Measurements from ENCODE around the gene DOCK3. TPM values are rescaled to one million over a fixed set of nuclear protein-coding genes. Genes with fewer than 3 reads are reported as not detected.
"Not testable (repeated sequence)": the region's sequence is repeated elsewhere in the genome, so short reads cannot be mapped to it uniquely, and the experiment has no call there.

The DOCK3 gene
- total RNA-seq, 2 donors from 2014 or later, result 7.7 to 8.5 TPM

DNA sequence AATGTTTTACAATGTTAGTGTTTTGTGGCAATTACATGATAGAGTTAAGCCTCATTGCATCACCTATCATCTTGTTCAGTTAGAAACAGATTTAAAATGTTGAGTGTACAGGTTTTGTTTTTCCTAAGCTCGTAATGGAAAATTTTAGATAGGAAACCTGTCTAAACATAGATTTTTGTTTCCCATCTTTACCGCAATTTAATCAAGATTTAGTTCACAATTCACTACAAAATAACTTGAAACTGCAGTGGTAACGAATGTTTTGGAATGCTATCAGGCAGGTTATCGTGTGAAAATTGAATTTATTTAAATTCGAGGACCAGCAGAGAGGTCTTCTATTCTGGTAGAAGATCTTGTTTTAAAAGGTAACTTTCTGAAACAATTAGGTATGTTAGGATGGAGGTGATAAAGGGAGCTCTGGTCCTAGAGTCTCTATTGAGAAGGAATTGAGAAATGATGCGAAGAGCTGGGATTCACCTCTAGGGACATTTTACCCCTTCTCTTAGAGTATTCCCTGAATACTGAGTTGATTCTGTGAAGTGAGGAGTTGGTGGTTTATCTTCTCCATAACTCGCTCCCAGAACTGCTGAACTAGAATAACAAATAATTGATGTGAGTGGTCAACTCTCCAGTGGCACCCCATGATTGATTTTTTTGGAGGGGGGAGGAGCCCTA is 1.4 kb downstream of the DOCK3 start:
- Mint-ChIP-seq H3K4me3 (peak overlapping the region; percentile 50), H3K27ac (no peak overlapping the region), H3K36me3 (ENCODE audit: low read depth) (no peaks in the 10 kb centered on the region), H3K4me1 (peaks cover 23% of the 10 kb centered on the region), H3K9me3 (no peaks in the 10 kb centered on the region), H3K27me3 (ENCODE audit: insufficient read depth) (peaks cover 31% of the 10 kb centered on the region)
- Histone ChIP-seq H3K9me3 (ENCODE audit: control insufficient read depth, low read length) (no peaks in the 10 kb centered on the region), H3K36me3 (ENCODE audit: control insufficient read depth, insufficient read depth, low read length) (no peaks in the 10 kb centered on the region), H3K27me3 (ENCODE audit: control insufficient read depth, insufficient read depth, low read length, poor library complexity, severe bottlenecking) (peaks cover 34% of the 10 kb centered on the region), H3K27ac (ENCODE audit: low read depth, low read length) (no peak overlapping the region), H3K9ac (ENCODE audit: extremely low read depth, low read length, poor library complexity, severe bottlenecking) (no peak overlapping the region), H3K4me1 (ENCODE audit: control insufficient read depth, insufficient read depth, low read length) (peaks cover 4% of the 10 kb centered on the region), H3K4me3 (ENCODE audit: low read length) (peak overlapping the region; percentile 89)
- no peak for DNase-seq
- TF ChIP-seq CTCF (conservative IDR thresholded peaks at IDR 0.05), result peak; percentile 51
- WGBS, 2 experiments (ENCODE audit: insufficient coverage in 1 of 2, insufficient read length in 1 of 2), result 81% methylated on average over 7 of the region's 7 CpGs; no CpG with 5 or more reads in 1 of the 2 experiments

- WGBS, 2 experiments (ENCODE audit: insufficient coverage in 1 of 2, insufficient read length in 1 of 2), result 93 to 96% methylated on average over 7 of the region's 7 CpGs
- Mint-ChIP-seq H3K4me3 (no peak overlapping the region), H3K9me3 (peaks cover 10% of the 10 kb centered on the region), H3K4me1 (peaks cover 4% of the 10 kb centered on the region), H3K27me3 (ENCODE audit: insufficient read depth) (peaks cover 6% of the 10 kb centered on the region), H3K27ac (no peak overlapping the region), H3K36me3 (ENCODE audit: low read depth) (peaks cover 17% of the 10 kb centered on the region)
- Histone ChIP-seq H3K9me3 (ENCODE audit: control insufficient read depth, low read length) (peaks cover 13% of the 10 kb centered on the region), H3K27ac (ENCODE audit: low read depth, low read length) (no peak overlapping the region), H3K4me3 (ENCODE audit: low read length) (no peak overlapping the region), H3K36me3 (ENCODE audit: control insufficient read depth, insufficient read depth, low read length) (no peaks in the 10 kb centered on the region), H3K4me1 (ENCODE audit: control insufficient read depth, insufficient read depth, low read length) (peaks cover 3% of the 10 kb centered on the region), H3K9ac (ENCODE audit: extremely low read depth, low read length, poor library complexity, severe bottlenecking) (no peak overlapping the region), H3K27me3 (ENCODE audit: control insufficient read depth, insufficient read depth, low read length, poor library complexity, severe bottlenecking) (no peaks in the 10 kb centered on the region)
- no peak for TF ChIP-seq CTCF (conservative IDR thresholded peaks at IDR 0.05)
- DNase-seq, result no peak
Observed at GRCh38 chr3:50687127-50687751, 12.5 kb downstream of the DOCK3 start.

DNA sequence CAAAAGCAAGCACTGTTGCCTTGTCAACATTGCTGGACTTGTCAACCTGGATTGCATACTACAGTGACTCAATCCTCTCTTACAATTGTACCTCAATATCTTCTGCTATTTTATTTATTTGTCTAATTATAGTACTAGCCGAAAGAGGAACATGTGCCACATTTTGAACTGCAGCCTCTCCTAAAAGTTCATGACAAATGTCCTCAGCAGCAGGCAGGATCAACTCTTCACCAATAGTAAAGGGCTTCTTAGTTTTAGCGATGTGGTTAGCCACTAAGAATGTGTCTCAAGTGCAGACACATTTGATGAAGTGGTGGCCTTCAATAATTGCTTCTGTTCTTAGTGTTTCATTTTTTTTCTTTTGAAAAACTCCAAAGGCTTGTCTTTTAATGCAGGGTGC is 13.2 kb downstream of the DOCK3 start:
- Mint-ChIP-seq H3K9me3 (peaks cover 10% of the 10 kb centered on the region), H3K4me3 (no peak overlapping the region), H3K27me3 (ENCODE audit: insufficient read depth) (peaks cover 6% of the 10 kb centered on the region), H3K27ac (no peak overlapping the region), H3K36me3 (ENCODE audit: low read depth) (peaks cover 17% of the 10 kb centered on the region), H3K4me1 (peaks cover 4% of the 10 kb centered on the region)
- H3K36me3 ChIP-seq (ENCODE audit: control insufficient read depth, insufficient read depth, low read length), result no peaks in the 10 kb centered on the region
- peaks cover 3% of the 10 kb centered on the region for H3K4me1 ChIP-seq (ENCODE audit: control insufficient read depth, insufficient read depth, low read length)
- H3K27me3 ChIP-seq (ENCODE audit: control insufficient read depth, insufficient read depth, low read length, poor library complexity, severe bottlenecking), result no peaks in the 10 kb centered on the region
- WGBS, 2 experiments (ENCODE audit: insufficient coverage in 1 of 2, insufficient read length in 1 of 2), result 89 to 95% methylated on average over 1 to 2 of the region's 2 CpGs
- no peak overlapping the region for H3K27ac ChIP-seq (ENCODE audit: low read depth, low read length)
- no peak for DNase-seq
- no peak overlapping the region for H3K4me3 ChIP-seq (ENCODE audit: low read length)
- peaks cover 13% of the 10 kb centered on the region for H3K9me3 ChIP-seq (ENCODE audit: control insufficient read depth, low read length)
- TF ChIP-seq CTCF (conservative IDR thresholded peaks at IDR 0.05), result no peak
- no peak overlapping the region for H3K9ac ChIP-seq (ENCODE audit: extremely low read depth, low read length, poor library complexity, severe bottlenecking)

DNA sequence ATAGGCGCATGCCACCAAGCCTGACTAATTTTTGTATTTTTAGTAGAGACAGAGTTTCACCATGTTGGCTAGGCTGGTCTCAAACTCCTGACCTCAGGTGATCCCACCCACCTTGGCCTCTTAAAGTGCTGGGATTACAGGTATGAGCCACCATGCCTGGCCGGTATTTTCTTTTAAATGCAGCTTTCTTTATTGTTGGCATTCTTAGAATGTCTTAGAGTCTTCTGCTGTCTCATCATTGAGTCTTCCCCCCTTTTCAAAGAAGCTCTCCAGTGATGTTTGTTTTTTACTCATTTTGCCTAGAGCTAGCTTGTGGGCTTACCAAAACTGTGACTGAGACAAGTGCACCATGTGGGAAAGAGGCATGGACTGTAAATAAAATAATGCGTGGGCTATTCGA is 13.9 kb downstream of the DOCK3 start:
- not testable (repeated sequence) for H3K36me3 ChIP-seq (ENCODE audit: control insufficient read depth, insufficient read depth, low read length); H3K9ac ChIP-seq (ENCODE audit: extremely low read depth, low read length, poor library complexity, severe bottlenecking); H3K4me1 ChIP-seq (ENCODE audit: control insufficient read depth, insufficient read depth, low read length); H3K27me3 ChIP-seq (ENCODE audit: control insufficient read depth, insufficient read depth, low read length, poor library complexity, severe bottlenecking); H3K4me1 Mint-ChIP-seq; DNase-seq; H3K27me3 Mint-ChIP-seq (ENCODE audit: insufficient read depth); H3K27ac Mint-ChIP-seq; H3K4me3 ChIP-seq (ENCODE audit: low read length); H3K4me3 Mint-ChIP-seq; H3K27ac ChIP-seq (ENCODE audit: low read depth, low read length)
- H3K9me3 ChIP-seq (ENCODE audit: control insufficient read depth, low read length), result peaks cover 13% of the 10 kb centered on the region
- H3K36me3 Mint-ChIP-seq (ENCODE audit: low read depth), result peaks cover 17% of the 10 kb centered on the region
- H3K9me3 Mint-ChIP-seq, result peaks cover 12% of the 10 kb centered on the region
- WGBS, 2 experiments (ENCODE audit: insufficient coverage in 1 of 2, insufficient read length in 1 of 2), result 85 to 94% methylated on average over 4 of the region's 4 CpGs
